ENCODE results near the gene ZSCAN31. TPM values are rescaled to one million over a fixed set of nuclear protein-coding genes. Genes with fewer than 3 reads are reported as not detected.
"Not testable (repeated sequence)": the region's sequence is repeated elsewhere in the genome, so short reads cannot be mapped to it uniquely, and the experiment has no call there.

The ZSCAN31 gene
- total and polyA plus RNA-seq, 7 donors: 1.8 to 10.8 (median 4.8) TPM

- H3K27ac ChIP-seq: no peak overlapping the region
- no peak for TF ChIP-seq CTCF (IDR thresholded peaks at IDR 0.05)
- no peak overlapping the region for H3K4me3 ChIP-seq
- ATAC-seq (no peak), DNase-seq (no peak)
- H3K9me3 ChIP-seq: no peaks in the 10 kb centered on the region
- H3K4me1 ChIP-seq: no peaks in the 10 kb centered on the region
- intact Hi-C loops (cut with DNase I): no loop called here
- WGBS, 3 donors: 68 to 73% (median 69%) methylated on average over 3 of the region's 3 CpGs
- H3K36me3 ChIP-seq (ENCODE audit: insufficient read depth in 1 of 2, low read depth in 1 of 2): no peaks in the 10 kb centered on the region
- no peaks in the 10 kb centered on the region for H3K27me3 ChIP-seq (ENCODE audit: insufficient read depth in 3 of 3, low read length in 2 of 3)
These were observed 20.3 kb downstream of the ZSCAN31 start for GRCh38 chr6:28315628-28316027.

DNA sequence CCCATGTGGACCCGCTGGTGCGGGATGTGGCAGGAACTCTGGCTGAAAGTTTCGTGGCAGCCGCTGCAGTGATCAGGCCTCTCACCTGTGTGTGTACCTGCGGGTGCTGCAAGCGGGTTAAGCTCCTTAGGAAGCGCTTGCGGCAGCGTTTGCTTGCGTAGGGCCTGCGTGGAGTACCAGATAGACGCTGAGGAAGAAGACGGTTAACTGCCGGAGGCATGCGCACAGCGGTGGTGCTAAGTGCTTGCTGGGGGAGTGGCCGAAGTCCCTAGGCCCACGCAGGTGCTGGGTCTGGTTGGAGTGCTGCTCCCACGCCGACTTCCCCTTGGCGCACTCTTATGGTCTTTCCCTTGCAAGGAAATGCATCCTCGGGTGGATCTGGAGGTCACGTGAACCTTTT is 23.0 kb downstream of the ZSCAN31 start:
- H3K9me3 ChIP-seq: no peaks in the 10 kb centered on the region
- no peak overlapping the region for H3K27ac ChIP-seq
- no peak for TF ChIP-seq CTCF (IDR thresholded peaks at IDR 0.05)
- H3K36me3 ChIP-seq (ENCODE audit: insufficient read depth in 1 of 2, low read depth in 1 of 2): no peaks in the 10 kb centered on the region
- DNase-seq: no peak
- H3K4me1 ChIP-seq: no peaks in the 10 kb centered on the region
- WGBS, 3 donors: 84 to 90% (median 89%) methylated on average over 23 of the region's 23 CpGs
- intact Hi-C loops (cut with DNase I): no loop called here
- H3K27me3 ChIP-seq (ENCODE audit: insufficient read depth in 3 of 3, low read length in 2 of 3): no peaks in the 10 kb centered on the region
- no peak for ATAC-seq
- H3K4me3 ChIP-seq: no peak overlapping the region

GRCh38 chr6:28311139-28311823 is 24.7 kb downstream of the ZSCAN31 start:
- WGBS, 3 donors: 78 to 81% (median 78%) methylated on average over 9 of the region's 9 CpGs
- H3K27me3 ChIP-seq (ENCODE audit: insufficient read depth in 3 of 3, low read length in 2 of 3): no peaks in the 10 kb centered on the region
- H3K4me1 ChIP-seq: no peaks in the 10 kb centered on the region
- no peak overlapping the region for H3K27ac ChIP-seq
- H3K36me3 ChIP-seq (ENCODE audit: insufficient read depth in 1 of 2, low read depth in 1 of 2): no peaks in the 10 kb centered on the region
- intact Hi-C loops (cut with DNase I): no loop called here
- DNase-seq: no peak
- no peak overlapping the region for H3K4me3 ChIP-seq
- peaks cover under 1% of the 10 kb centered on the region for H3K9me3 ChIP-seq
- ATAC-seq: no peak
- TF ChIP-seq CTCF (IDR thresholded peaks at IDR 0.05): no peak

- H3K4me1 ChIP-seq; H3K27me3 ChIP-seq (ENCODE audit: insufficient read depth in 3 of 3, low read length in 2 of 3); H3K4me3 ChIP-seq; intact Hi-C loops (cut with DNase I); DNase-seq; H3K27ac ChIP-seq; H3K36me3 ChIP-seq (ENCODE audit: insufficient read depth in 1 of 2, low read depth in 1 of 2); H3K9me3 ChIP-seq; ATAC-seq: not testable (repeated sequence)
These were observed 29.6 kb downstream of the ZSCAN31 start for GRCh38 chr6:28306363-28306762.

DNA sequence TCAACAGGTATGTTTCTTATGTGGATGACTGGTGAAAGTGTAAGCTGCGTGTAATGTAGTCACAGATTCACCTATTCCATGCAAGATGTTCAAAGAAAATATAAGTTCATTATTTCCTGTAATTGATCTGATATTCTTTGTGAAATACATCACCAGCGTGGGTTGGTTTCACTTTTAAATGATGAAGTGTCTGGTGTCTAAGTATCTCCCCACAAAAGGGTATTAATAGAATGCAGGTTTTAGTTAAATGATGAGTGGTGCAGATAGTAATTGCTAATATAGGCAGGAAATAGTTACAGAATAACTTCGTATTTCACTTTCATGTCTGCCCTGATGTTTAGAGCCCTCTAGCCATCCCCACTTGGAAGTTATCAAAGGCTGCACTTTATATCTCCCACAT is 32.4 kb downstream of the ZSCAN31 start:
- WGBS, 3 donors: 93 to 97% (median 94%) methylated on average over 3 of the region's 3 CpGs
- peaks cover 3 to 25% of the 10 kb centered on the region in 2 donors for H3K36me3 ChIP-seq (ENCODE audit: insufficient read depth in 1 of 2, low read depth in 1 of 2)
- no peak for DNase-seq

More for the DNA sequence above, 32.4 kb downstream of the ZSCAN31 start:
- Histone ChIP-seq H3K27me3 (ENCODE audit: insufficient read depth in 3 of 3, low read length in 2 of 3) (no peaks in the 10 kb centered on the region), H3K4me1 (no peaks in the 10 kb centered on the region), H3K27ac (no peak overlapping the region), H3K4me3 (no peak overlapping the region), H3K9me3 (peaks cover 5% of the 10 kb centered on the region)
- no peak for TF ChIP-seq CTCF (IDR thresholded peaks at IDR 0.05)
- intact Hi-C loops (cut with DNase I): no loop called here
- ATAC-seq: no peak
